C1 segment of cervical spinal cord (tissue), 14 donors: ENCODE results near the gene MSRB3.
"Not testable (repeated sequence)": the region's sequence is repeated elsewhere in the genome, so short reads cannot be mapped to it uniquely, and the experiment has no call there.

Experiments used
- DNase-seq, 14 donors: peaks; one replicate each; lab custom pipeline; 2025; lab: John Stamatoyannopoulos, UW

The MSRB3 gene

GRCh38 chr12:65454115-65454787 is 175.8 kb downstream of the MSRB3 start:
- DNase-seq: no peak

- not testable (repeated sequence) for DNase-seq
These were observed 178.9 kb downstream of the MSRB3 start for GRCh38 chr12:65457341-65457740.

- no peak for DNase-seq
These were observed 180.2 kb downstream of the MSRB3 start for GRCh38 chr12:65458718-65459117.

GRCh38 chr12:65459545-65459944 is 181.1 kb downstream of the MSRB3 start:
- no peak for DNase-seq

GRCh38 chr12:65460063-65460462 is 181.6 kb downstream of the MSRB3 start:
- no peak for DNase-seq

GRCh38 chr12:65461017-65461416 is 182.5 kb downstream of the MSRB3 start:
- DNase-seq: no peak

- no peak for DNase-seq
These were observed 184.0 kb downstream of the MSRB3 start for GRCh38 chr12:65462484-65462883.

- no peak for DNase-seq
These were observed 184.6 kb downstream of the MSRB3 start for GRCh38 chr12:65463082-65463481.

GRCh38 chr12:65463611-65464010 is 185.1 kb downstream of the MSRB3 start:
- no peak for DNase-seq

GRCh38 chr12:65464930-65465329 is 186.4 kb downstream of the MSRB3 start:
- DNase-seq: no peak

- DNase-seq: no peak
These were observed 187.5 kb downstream of the MSRB3 start for GRCh38 chr12:65465766-65466547.

- DNase-seq: no peak
These were observed 188.4 kb downstream of the MSRB3 start for GRCh38 chr12:65466911-65467310.

GRCh38 chr12:65470256-65470655 is 191.8 kb downstream of the MSRB3 start:
- no peak for DNase-seq

GRCh38 chr12:65472079-65472478 is 193.6 kb downstream of the MSRB3 start:
- no peak for DNase-seq

GRCh38 chr12:65474831-65475230 is 196.3 kb downstream of the MSRB3 start:
- no peak for DNase-seq

GRCh38 chr12:65477721-65478120 is 199.2 kb downstream of the MSRB3 start:
- no peak for DNase-seq

GRCh38 chr12:65483891-65484516 is 205.5 kb downstream of the MSRB3 start:
- not testable (repeated sequence) for DNase-seq

GRCh38 chr12:65488197-65488596 is 209.7 kb downstream of the MSRB3 start:
- no peak for DNase-seq

GRCh38 chr12:65490250-65490649 is 211.8 kb downstream of the MSRB3 start:
- DNase-seq: no peak

- DNase-seq: no peak
These were observed 214.8 kb downstream of the MSRB3 start for GRCh38 chr12:65492998-65493912.

GRCh38 chr12:65493913-65494245 is 215.4 kb downstream of the MSRB3 start:
- no peak for DNase-seq

GRCh38 chr12:65494537-65494936 is 216.1 kb downstream of the MSRB3 start:
- no peak for DNase-seq
